HG03378 (cell line): ENCODE data around the gene TMEM178A.

ENCODE experiments used
- ATAC-seq: cut with Tn5 transposase; IDR thresholded peaks from one replicate; pipeline ENCODE4 v1.9.1; 2021; ENCODE audit warnings: mild to moderate bottlenecking, moderate library complexity; ENCODE audit not compliant: unreplicated experiment

TMEM178A gene

GRCh38 chr2:39708003-39708402 lies 42.3 kb downstream of the TMEM178A start:
- ATAC-seq: no peak

- ATAC-seq: no peak
These were observed 45.1 kb downstream of the TMEM178A start for GRCh38 chr2:39710807-39711206.

DNA sequence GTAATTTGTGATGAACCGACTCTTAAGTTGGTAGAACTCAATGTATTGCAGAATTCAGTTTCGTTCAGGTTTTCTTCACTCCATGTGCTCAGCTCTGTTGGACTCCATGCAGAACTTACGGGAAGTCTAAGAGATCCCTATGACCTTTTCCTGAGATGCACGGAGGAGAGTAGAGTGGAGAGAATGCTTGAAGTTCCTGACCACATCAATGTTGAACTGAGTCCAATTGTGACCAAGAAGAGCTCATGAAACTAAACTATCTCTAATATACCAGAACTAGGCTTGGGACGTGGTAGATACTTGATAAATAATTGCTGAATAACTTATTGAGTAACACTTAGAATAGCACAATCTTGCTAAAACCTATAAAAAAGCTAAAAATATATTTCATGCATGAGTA lies 47.2 kb downstream of the TMEM178A start:
- ATAC-seq: no peak

- ATAC-seq: no peak
These were observed 49.4 kb downstream of the TMEM178A start for GRCh38 chr2:39715095-39715494.

- no peak for ATAC-seq
These were observed 50.1 kb downstream of the TMEM178A start for GRCh38 chr2:39715822-39716221.

- no peak for ATAC-seq
These were observed 51.4 kb downstream of the TMEM178A start for GRCh38 chr2:39717067-39717466.

- no peak for ATAC-seq
These were observed 52.8 kb downstream of the TMEM178A start for GRCh38 chr2:39718483-39718882.

DNA sequence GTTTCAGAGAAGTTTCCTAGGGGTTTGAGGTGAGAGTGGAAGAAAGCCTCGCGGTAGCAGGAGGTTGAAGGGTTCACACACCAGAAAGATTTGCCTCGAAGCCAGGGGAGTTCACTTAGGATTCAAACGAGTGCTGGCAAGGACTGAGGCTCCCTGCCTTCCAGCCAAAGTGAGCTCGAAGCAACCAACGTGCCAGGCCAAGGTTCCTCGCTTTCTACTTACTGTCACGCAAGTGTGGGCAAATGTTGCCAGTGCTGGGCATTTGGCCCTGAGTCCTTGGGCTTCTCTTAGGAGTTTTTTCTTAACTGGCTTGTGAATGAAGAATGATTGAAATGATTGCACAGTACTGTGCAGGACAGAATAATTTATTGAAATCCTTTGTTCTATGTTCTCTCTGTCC lies 53.6 kb downstream of the TMEM178A start:
- no peak for ATAC-seq

DNA sequence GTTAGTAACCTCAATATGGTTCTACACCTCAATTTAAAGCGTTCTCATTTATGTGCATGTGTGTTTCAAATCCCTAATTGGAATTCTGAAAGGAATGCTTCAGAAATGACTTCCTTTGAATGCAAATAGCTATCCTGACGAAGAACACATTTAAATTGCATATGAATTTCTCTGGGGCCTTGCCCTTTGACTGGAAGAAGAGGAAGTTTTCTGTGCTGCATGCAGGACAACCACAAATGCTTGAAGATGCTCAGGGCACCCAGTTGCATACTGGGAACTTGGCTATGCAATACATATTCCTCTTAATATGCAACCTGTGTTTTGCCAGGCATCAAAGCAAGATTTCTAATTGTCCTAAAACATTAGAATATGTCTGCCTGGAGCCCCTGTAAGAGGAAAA lies 55.3 kb downstream of the TMEM178A start:
- ATAC-seq: no peak

DNA sequence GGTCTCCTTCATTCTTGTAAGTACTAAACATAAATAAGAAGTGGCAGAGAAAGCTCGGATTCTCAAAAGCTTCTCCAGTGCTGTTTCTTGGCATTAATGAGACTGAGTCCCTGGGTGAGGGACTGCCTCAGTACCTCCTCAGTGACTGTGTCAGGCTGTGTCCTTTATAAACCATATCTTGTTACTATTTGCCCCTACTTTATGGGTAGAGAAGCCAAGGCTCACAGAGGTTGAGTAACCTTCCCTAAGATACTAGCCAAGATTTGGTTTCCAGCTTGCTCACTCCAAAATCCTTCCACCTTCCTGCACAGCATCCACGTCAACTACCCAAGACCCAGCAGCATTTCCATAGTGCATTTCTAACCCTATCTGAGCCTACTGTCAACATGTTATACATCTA lies 57.8 kb downstream of the TMEM178A start:
- ATAC-seq: no peak

DNA sequence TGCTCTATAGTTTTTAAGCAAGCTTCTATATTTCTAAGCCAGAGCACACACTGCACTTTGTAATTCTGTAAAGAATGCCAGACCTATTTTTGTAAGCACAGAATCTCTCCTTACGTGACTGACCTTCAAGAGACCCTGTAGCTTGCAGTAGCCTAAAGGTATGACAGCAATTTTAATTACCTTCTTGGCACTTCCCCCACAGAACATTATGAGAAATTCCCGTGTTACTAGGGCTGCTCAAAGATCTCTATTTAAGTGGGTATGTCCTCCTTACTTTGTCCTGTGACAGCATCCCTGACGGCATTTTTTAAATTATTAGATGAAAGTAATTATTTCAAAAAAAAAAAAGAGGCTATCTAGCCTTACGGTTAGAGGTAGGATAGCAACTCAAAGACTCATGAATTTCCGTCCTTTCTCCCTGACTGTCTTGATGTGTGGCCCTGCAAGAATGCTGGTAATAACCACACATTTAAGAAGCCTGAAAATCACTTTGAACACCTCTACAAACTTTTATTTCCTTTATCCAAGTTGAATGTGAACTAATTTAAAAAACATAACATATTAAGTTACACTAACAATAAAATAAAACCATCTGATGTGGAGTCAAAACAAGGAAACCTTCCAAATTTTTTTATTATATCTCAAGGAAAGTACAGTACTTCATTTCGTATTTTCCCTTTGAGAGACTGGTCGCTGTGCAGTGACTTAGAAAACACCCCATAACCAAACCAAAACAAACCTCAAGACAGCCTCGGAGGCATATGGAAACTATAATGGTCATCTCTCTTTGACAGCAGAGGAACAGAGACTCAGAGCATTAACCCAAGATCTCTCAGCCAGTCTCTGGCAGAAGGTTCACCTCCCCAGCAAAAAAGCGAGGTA lies 58.5 kb downstream of the TMEM178A start:
- no peak for ATAC-seq

DNA sequence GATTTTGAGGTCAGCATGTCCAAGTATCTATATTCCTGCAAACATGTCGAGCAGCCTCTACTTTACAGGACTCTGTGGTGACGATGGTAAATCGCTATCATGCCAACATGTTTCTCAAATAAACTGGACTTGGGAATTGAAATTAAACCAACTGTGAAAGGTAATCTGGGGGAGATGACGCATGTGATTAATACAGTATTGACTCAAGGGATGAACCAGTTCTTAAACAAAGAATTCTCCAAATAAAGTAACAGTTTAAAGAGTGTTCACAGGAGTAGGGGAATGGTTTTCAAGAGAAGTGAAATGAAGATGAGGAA lies 59.1 kb downstream of the TMEM178A start:
- no peak for ATAC-seq

- no peak for ATAC-seq
These were observed 59.7 kb downstream of the TMEM178A start for GRCh38 chr2:39725401-39725800.

GRCh38 chr2:39728085-39728484 lies 62.4 kb downstream of the TMEM178A start:
- peak; percentile 61 for ATAC-seq

DNA sequence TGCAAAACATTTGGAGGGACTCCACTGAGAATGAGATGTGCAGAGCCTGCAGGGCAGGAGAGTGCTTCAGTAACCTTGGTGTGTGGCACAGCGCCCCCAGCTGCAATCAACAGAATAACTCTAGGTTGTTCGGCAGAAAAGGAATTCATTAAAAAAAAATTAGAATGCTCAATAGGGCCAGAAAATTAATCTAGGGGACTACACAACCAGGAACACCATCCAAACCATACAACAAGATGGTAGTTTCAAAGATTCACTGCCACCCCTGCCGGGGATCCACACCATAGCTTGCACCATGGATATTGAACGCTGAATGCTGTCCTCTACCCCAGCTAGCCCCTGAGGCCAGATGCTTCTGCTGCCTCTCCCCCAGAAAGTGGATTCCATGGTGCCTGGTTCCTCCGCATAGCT lies 63.2 kb downstream of the TMEM178A start:
- peak; percentile 39 for ATAC-seq

DNA sequence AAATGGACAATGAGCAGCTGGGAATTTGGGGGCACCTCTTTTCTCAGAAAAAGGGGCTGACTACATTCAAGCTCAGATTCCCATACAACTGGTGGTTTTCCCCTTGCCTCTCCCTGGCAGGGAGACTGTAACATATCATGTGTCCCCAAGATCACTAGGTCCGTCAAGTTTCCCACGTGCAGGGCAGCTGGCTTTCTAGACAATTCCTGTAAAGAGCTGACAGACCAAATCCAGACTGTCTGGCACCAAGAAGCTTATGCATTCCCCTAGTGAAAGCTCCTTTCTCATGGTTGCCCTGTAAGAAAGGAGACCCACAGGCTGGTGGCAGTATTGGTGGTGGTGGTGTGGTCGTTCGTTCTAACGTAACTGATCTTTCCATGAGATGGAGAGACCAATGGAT lies 64.6 kb downstream of the TMEM178A start:
- no peak for ATAC-seq

DNA sequence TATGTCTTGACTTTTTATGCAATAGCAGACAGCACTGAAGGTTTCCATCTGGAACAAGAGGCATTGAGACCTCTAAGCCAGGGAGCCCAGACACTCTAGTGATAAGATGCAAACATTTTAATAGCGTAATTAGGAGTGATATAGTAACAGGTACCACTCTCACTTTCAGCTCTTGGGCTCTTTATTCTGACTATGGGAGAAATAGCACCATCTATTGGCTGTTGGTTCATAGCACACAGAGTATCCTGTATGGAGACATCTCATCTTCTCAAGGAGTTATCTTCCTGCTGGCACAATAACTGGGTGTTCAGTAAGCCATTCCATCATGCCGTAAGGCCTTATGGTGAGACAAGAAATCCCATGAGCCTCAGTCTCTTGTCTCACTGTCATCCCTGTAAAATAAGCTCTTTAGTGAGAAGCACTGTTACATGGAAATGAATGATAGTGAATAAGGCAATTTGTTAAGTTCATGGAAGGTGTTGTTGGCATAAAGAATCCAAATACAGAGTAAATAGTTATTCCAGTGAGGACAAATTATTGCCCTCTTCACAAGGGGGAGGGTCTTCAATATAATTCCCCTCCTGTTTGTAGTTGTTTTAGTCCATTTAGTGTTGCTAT lies 65.1 kb downstream of the TMEM178A start:
- peak; percentile 63 for ATAC-seq

GRCh38 chr2:39731546-39731945 lies 65.8 kb downstream of the TMEM178A start:
- no peak for ATAC-seq

DNA sequence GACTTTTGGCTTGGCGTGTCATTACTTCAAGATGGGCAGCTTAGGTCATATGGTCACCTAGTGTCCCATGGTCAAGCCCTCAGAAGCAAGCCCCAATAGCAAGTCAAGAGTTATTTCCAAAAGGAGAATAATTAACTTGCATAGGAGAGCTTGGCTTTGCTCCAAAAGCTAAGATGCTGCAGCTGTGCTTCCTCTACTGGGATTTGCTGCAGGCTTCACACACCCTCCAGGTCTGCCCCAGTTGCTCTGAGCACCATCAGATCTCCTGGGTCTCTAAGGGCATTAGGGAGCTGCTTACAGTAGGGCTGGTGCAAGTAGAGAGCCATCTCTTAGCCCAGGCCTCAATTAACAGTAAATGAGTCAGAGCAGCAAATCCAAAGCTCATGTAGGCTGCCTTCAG lies 66.8 kb downstream of the TMEM178A start:
- no peak for ATAC-seq

DNA sequence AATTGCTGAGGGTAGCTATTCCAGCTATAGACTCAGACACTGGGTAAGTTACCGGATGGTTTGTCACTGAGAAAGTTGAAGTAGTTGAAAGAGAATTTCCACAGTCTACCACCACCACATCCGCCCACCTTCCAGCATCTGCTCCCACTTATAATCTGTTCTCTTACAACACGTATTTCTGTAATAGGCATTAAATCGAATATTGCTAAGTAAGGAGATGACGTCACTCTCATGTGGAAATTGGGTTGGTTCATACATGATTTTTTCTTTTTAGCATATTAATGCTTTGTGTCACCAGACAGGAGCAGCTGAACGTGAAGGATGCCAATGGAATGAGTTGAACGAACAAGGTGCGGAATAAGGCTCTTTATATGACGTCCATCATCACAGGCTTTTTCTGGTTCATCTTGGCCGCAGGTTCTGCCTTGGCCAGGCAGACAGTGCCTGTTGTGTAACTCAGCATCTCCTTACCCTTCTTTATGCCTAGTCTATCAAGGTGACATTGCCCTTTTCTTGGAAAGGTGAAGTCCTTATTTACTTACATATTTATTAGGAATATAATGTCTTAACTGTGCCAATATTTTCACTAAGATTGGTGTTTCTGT lies 67.5 kb downstream of the TMEM178A start:
- ATAC-seq: no peak

DNA sequence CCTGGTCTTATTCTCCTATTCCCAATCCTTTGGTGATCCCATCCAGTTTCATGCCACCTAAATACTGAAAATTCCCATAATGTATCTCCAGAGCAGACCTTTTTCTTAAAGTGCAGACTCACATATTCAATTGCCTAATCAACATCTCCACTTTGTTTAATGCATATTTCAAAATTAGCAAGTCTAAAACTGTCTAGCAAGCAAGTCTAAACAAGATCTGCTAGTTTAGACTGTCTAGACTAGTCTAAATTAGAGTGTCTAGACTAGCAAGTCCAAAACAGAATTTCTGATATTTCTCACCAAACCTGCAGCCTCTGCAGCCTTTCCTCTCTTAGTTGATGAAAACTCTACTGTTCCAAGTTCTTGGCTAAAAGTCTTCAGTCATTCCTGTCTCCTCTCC lies 68.7 kb downstream of the TMEM178A start:
- ATAC-seq: no peak

DNA sequence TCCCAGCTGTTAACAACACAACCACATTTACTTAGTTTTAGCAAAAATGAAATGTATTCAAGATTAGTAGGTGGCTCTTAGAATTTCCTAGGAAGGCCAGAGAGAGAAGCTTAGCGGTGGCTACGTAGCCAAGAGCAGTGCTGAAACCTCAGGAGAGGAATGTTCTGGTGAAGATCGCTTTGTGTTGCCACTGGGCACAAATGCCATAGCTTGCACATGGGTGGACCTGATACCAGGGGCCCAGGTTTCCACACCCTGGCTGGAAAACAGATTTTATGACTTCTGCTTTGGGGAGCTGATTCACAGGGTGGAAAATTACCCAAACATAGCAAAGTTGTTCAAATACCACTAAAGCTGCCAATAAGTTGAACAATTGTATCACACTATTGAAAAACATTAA lies 69.9 kb downstream of the TMEM178A start:
- no peak for ATAC-seq
